Measurements from ENCODE around the gene ST8SIA1. TPM values are rescaled to one million over a fixed set of nuclear protein-coding genes. Genes with fewer than 3 reads are reported as not detected.

The ST8SIA1 gene
- total RNA-seq, 1 donor from 2014 or later: 7.7 TPM

DNA sequence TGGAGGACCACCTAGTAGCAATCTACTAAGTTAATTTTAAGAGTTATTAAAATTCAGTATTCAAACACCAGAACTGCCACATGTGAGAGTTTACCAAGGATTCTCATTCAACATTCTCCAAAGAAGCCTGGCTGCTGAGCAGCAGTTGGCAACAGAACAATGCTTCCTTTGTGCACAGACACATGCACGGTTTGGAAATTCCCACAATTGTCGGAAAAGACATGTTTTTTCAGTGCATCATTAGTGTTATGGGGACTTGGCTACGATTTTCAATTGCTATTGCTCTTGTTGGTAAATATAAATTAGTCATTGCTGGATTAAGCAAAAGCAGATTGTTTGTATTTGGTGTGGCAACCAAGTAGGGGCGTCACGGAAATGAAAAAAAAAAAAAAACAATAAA lies 22.2 kb downstream of the ST8SIA1 start:
- Histone ChIP-seq H2AFZ (ENCODE audit: low read depth, low read length) (no peak overlapping the region), H3K27ac (ENCODE audit: low read depth, low read length) (no peak overlapping the region), H3K27me3 (ENCODE audit: insufficient read depth, low read length) (no peaks in the 10 kb centered on the region), H3K9me3 (ENCODE audit: insufficient read depth, low read depth, low read length) (no peaks in the 10 kb centered on the region), H3K79me2 (ENCODE audit: insufficient read depth, low read length) (no peaks in the 10 kb centered on the region), H3K4me2 (ENCODE audit: low read length) (no peak overlapping the region), H3K9ac (ENCODE audit: low read length) (no peak overlapping the region), H3K36me3 (ENCODE audit: insufficient read depth, low read length) (no peaks in the 10 kb centered on the region), H3K4me1 (ENCODE audit: insufficient read depth, low read length) (peaks cover 3% of the 10 kb centered on the region), H4K20me1 (ENCODE audit: insufficient read depth, low read length) (no peaks in the 10 kb centered on the region), H3K4me3 (ENCODE audit: insufficient read depth, low read depth, low read length) (no peak overlapping the region)
- H3K36me3 Mint-ChIP-seq (ENCODE audit: low read depth, unreplicated experiment): peaks cover 10% of the 10 kb centered on the region
- H3K4me1 Mint-ChIP-seq (ENCODE audit: low read depth, unreplicated experiment): peaks cover 17% of the 10 kb centered on the region
- H3K9me3 Mint-ChIP-seq (ENCODE audit: unreplicated experiment): peaks cover 5% of the 10 kb centered on the region
- no peak overlapping the region for H3K4me3 Mint-ChIP-seq (ENCODE audit: unreplicated experiment)
- peak overlapping the region; percentile 37 for H3K27ac Mint-ChIP-seq (ENCODE audit: unreplicated experiment)
- FAIRE-seq: no peak
- no peak for TF ChIP-seq EZH2 (IDR thresholded peaks at IDR 0.05; ENCODE audit: insufficient read depth, low read length)
- TF ChIP-seq, protein P1, sequence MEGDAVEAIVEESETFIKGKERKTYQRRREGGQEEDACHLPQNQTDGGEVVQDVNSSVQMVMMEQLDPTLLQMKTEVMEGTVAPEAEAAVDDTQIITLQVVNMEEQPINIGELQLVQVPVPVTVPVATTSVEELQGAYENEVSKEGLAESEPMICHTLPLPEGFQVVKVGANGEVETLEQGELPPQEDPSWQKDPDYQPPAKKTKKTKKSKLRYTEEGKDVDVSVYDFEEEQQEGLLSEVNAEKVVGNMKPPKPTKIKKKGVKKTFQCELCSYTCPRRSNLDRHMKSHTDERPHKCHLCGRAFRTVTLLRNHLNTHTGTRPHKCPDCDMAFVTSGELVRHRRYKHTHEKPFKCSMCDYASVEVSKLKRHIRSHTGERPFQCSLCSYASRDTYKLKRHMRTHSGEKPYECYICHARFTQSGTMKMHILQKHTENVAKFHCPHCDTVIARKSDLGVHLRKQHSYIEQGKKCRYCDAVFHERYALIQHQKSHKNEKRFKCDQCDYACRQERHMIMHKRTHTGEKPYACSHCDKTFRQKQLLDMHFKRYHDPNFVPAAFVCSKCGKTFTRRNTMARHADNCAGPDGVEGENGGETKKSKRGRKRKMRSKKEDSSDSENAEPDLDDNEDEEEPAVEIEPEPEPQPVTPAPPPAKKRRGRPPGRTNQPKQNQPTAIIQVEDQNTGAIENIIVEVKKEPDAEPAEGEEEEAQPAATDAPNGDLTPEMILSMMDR (IDR thresholded peaks at IDR 0.05; ENCODE audit: insufficient read depth, low read depth, low read length): no peak
- peak; percentile 92 for DNase-seq (ENCODE audit: low read depth)
- H3K27me3 Mint-ChIP-seq (ENCODE audit: low read depth, unreplicated experiment): no peaks in the 10 kb centered on the region

DNA sequence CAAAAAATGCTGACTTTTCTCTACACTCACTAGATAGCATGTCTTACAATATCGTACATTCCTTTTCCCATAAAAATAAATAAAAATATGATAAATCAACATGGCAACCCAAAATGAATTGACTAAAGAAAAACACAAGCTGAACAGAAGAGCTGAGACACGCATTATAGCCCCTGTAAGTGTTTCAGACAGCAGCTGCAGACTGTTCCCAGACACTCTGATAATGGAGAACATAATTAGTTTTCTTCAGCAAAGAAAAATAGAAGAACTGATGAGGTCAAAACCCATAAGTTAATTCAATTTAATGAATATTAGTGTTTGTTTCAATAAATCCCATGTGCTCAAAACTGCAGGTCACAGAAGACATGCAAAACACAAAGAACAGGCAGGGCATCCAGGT lies 23.8 kb downstream of the ST8SIA1 start:
- H3K36me3 ChIP-seq (ENCODE audit: insufficient read depth, low read length): no peaks in the 10 kb centered on the region
- FAIRE-seq (no peak), DNase-seq (ENCODE audit: low read depth) (no peak)
- no peaks in the 10 kb centered on the region for H3K27me3 ChIP-seq (ENCODE audit: insufficient read depth, low read length)
- Mint-ChIP-seq H3K9me3 (ENCODE audit: unreplicated experiment) (peaks cover 7% of the 10 kb centered on the region), H3K4me3 (ENCODE audit: unreplicated experiment) (no peak overlapping the region), H3K27me3 (ENCODE audit: low read depth, unreplicated experiment) (no peaks in the 10 kb centered on the region), H3K36me3 (ENCODE audit: low read depth, unreplicated experiment) (peaks cover 10% of the 10 kb centered on the region), H3K27ac (ENCODE audit: unreplicated experiment) (no peak overlapping the region), H3K4me1 (ENCODE audit: low read depth, unreplicated experiment) (peaks cover 14% of the 10 kb centered on the region)
- TF ChIP-seq EZH2 (IDR thresholded peaks at IDR 0.05; ENCODE audit: insufficient read depth, low read length): no peak
- TF ChIP-seq, protein P1 (IDR thresholded peaks at IDR 0.05; ENCODE audit: insufficient read depth, low read depth, low read length): no peak
- no peak overlapping the region for H3K27ac ChIP-seq (ENCODE audit: low read depth, low read length)
- no peaks in the 10 kb centered on the region for H3K79me2 ChIP-seq (ENCODE audit: insufficient read depth, low read length)
- H3K9me3 ChIP-seq (ENCODE audit: insufficient read depth, low read depth, low read length): no peaks in the 10 kb centered on the region
- H3K4me1 ChIP-seq (ENCODE audit: insufficient read depth, low read length): peaks cover 3% of the 10 kb centered on the region
- H3K4me2 ChIP-seq (ENCODE audit: low read length): no peak overlapping the region
- H3K9ac ChIP-seq (ENCODE audit: low read length): no peak overlapping the region
- no peak overlapping the region for H3K4me3 ChIP-seq (ENCODE audit: insufficient read depth, low read depth, low read length)
- no peaks in the 10 kb centered on the region for H4K20me1 ChIP-seq (ENCODE audit: insufficient read depth, low read length)
- no peak overlapping the region for H2AFZ ChIP-seq (ENCODE audit: low read depth, low read length)

DNA sequence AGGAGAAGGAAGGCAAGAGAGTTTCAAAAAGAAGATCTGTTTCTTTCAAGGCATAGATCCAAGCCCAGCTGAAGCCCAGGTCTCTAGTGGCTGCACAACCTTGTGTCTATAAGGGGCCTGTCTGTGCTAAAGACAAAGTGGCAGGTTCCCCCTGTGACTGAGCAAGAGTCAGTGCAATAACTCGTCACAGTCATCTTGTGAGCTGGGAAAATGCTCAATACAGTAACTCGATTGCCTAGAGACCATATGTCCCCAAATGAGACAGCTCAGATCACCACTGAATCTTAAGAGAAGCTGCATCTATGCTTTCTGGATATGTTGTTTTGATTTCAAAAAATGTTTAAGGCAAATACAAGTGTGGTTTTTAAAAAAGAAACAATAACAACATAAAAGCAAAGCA lies 24.2 kb downstream of the ST8SIA1 start:
- H2AFZ ChIP-seq (ENCODE audit: low read depth, low read length): no peak overlapping the region
- no peaks in the 10 kb centered on the region for H4K20me1 ChIP-seq (ENCODE audit: insufficient read depth, low read length)
- H3K4me3 ChIP-seq (ENCODE audit: insufficient read depth, low read depth, low read length): no peak overlapping the region
- H3K27me3 Mint-ChIP-seq (ENCODE audit: low read depth, unreplicated experiment): no peaks in the 10 kb centered on the region
- peaks cover 3% of the 10 kb centered on the region for H3K4me1 ChIP-seq (ENCODE audit: insufficient read depth, low read length)
- no peak overlapping the region for H3K27ac Mint-ChIP-seq (ENCODE audit: unreplicated experiment)
- no peak overlapping the region for H3K4me3 Mint-ChIP-seq (ENCODE audit: unreplicated experiment)
- TF ChIP-seq EZH2 (IDR thresholded peaks at IDR 0.05; ENCODE audit: insufficient read depth, low read length): no peak
- TF ChIP-seq, protein P1 (IDR thresholded peaks at IDR 0.05; ENCODE audit: insufficient read depth, low read depth, low read length): no peak
- no peak overlapping the region for H3K4me2 ChIP-seq (ENCODE audit: low read length)
- no peak for FAIRE-seq
- no peak overlapping the region for H3K9ac ChIP-seq (ENCODE audit: low read length)
- no peak for DNase-seq (ENCODE audit: low read depth)
- peaks cover 7% of the 10 kb centered on the region for H3K9me3 Mint-ChIP-seq (ENCODE audit: unreplicated experiment)
- peaks cover 10% of the 10 kb centered on the region for H3K36me3 Mint-ChIP-seq (ENCODE audit: low read depth, unreplicated experiment)
- H3K4me1 Mint-ChIP-seq (ENCODE audit: low read depth, unreplicated experiment): peaks cover 11% of the 10 kb centered on the region
- H3K36me3 ChIP-seq (ENCODE audit: insufficient read depth, low read length): no peaks in the 10 kb centered on the region
- no peak overlapping the region for H3K27ac ChIP-seq (ENCODE audit: low read depth, low read length)
- no peaks in the 10 kb centered on the region for H3K9me3 ChIP-seq (ENCODE audit: insufficient read depth, low read depth, low read length)
- H3K79me2 ChIP-seq (ENCODE audit: insufficient read depth, low read length): no peaks in the 10 kb centered on the region
- no peaks in the 10 kb centered on the region for H3K27me3 ChIP-seq (ENCODE audit: insufficient read depth, low read length)
